DMS79 treated with DMSO at 0.1 percent for 48 hours (cell line): ENCODE results near the gene CNTFR.

ENCODE experiments used
- DNase-seq: peaks from one replicate; lab custom pipeline; 2025; lab: John Stamatoyannopoulos, UW

The CNTFR gene

DNA sequence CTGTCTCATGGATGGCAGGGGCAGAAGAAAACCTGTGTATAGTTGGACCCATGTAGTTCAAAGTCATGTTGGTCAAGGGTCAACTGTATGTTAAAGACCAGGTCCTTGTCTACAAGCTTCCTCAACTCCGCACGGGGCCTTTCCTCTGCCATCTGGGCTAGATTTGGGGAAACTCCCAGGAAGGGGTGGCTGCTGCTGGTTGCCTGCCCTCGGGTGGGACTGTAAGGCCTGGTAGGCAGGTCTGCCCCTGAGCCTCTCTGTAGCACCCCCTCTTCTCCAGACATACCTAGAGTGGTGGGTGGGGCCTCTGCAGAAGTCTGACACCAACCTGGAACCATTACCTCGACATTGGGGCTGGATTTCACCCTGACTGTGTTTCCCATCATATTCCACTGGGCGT lies 82.0 kb downstream of the CNTFR start:
- DNase-seq, result no peak

- no peak for DNase-seq
Observed at GRCh38 chr9:34506623-34507022, 82.9 kb downstream of the CNTFR start.

DNA sequence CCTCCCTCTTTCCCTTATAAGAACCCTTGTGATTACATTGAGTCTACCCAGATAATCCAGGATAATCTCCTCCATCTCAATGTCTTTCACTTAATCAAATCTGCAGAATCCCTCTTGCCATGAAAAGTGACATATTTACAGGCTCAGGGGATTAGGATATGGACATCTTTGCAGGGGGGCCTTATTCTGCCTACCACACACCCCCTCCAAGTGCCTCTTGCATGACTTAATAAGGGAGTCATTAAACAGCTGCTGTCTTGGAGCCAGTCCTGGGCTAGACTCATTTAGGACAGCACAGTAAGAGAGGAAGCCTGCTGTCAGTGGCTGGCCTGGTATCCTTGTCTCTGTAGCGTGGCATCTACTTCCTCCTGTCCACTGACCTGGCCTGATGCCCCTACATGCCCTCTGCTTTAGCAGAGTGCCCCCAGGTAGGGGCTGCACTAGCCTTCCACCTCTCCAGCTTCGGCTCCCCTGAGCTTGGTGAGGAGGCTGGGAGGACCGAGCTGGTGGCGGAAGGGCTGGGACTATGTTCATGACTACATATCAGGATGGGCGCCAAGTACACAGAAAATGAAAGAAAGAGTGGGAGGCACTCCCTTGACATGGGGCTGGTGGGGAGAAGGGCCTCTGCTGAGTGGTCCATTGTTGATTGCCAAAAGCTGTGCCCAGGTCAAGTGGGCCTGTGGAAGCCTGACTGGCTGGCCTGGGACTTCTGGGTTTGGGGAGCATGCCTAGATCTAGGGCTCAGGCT lies 84.0 kb downstream of the CNTFR start:
- no peak for DNase-seq

- DNase-seq, result no peak
Observed at GRCh38 chr9:34503406-34503805, 86.1 kb downstream of the CNTFR start.

DNA sequence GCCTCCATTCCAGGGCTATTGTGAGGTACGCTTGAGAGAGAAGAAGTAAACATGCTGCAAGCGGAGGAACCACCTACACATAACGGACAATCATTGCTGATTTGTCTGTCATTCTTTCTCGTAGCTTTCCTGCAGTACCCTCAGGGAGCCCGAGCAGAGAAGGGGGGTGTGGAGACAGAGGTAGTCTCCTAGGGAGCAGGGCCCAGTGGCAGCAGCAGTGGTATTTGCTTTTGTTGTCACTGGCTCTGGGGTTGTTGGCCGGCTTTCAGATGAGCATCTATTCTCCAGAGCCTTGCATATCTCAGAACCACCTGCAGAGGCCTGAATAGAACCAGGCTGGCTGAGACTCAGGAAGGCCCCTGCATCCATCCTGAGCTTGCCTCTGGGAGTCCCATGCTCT lies 86.6 kb downstream of the CNTFR start:
- DNase-seq, result no peak

- no peak for DNase-seq
Observed at GRCh38 chr9:34502471-34502870, 87.1 kb downstream of the CNTFR start.

DNA sequence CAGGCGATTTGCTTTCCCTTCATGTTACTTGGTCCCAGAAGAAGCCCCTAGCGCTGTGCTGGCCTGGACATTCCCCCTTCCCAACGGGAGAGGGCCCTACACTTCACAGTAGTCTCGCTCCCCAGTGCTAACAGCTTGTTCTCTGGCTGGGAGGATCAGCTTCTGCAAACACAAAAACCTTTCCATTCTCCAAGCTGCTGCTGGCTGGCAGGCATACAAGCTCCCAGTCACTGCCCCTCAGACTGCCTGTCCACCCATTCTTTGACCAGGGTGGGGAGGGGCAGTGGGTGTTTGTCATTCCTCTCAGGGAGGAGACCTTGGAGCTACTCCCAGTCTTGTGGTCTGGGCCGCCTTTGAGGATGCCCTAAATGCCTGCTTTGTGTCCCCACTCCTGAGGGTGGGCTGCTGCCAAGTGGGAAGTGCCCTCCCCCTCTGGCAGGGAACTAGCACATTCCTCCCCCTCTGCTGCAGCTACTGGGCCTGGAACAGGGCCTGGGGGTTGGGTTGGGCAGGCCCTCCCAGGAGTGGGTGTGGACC lies 87.6 kb downstream of the CNTFR start:
- DNase-seq, result peak; percentile 36
